Duodenal mucosa (tissue), 2 donors: ENCODE data around the gene AAK1.
"Not testable (repeated sequence)": the region's sequence is repeated elsewhere in the genome, so short reads cannot be mapped to it uniquely, and the experiment has no call there.

Experiments
- H3K27ac ChIP-seq: one replicate; pipeline ENCODE4 v1.7.0; 2013; ENCODE audit warnings: low read depth, low read length
- H3K27me3 ChIP-seq, 2 donors: one replicate each; pipeline ENCODE4 v1.7.0; 2013; ENCODE audit warnings: low read length in 2 of 2, control low read depth in 1 of 2; ENCODE audit not compliant: insufficient read depth in 2 of 2, control insufficient read depth in 1 of 2
- H3K36me3 ChIP-seq, 2 donors: one replicate each; pipeline ENCODE4 v1.7.0; 2013; ENCODE audit warnings: low read length in 2 of 2, control low read depth in 1 of 2; ENCODE audit not compliant: insufficient read depth in 2 of 2, control insufficient read depth in 1 of 2
- H3K4me1 ChIP-seq, 2 donors: one replicate each; pipeline ENCODE4 v1.7.0; 2013; ENCODE audit warnings: low read length in 2 of 2, control low read depth in 1 of 2; ENCODE audit not compliant: insufficient read depth in 2 of 2, control insufficient read depth in 1 of 2
- H3K4me3 ChIP-seq, 2 donors: one replicate each; pipeline ENCODE4 v1.7.0; 2013; ENCODE audit warnings: low read length in 2 of 2, low read depth in 1 of 2
- H3K9ac ChIP-seq, 2 donors: one replicate each; pipeline ENCODE4 v1.7.0; 2013; ENCODE audit warnings: low read length in 2 of 2, low read depth in 1 of 2
- H3K9me3 ChIP-seq, 2 donors: one replicate each; pipeline ENCODE4 v1.7.0; 2013; ENCODE audit warnings: low read length in 2 of 2, control low read depth in 1 of 2; ENCODE audit not compliant: control insufficient read depth in 1 of 2

AAK1 gene

DNA sequence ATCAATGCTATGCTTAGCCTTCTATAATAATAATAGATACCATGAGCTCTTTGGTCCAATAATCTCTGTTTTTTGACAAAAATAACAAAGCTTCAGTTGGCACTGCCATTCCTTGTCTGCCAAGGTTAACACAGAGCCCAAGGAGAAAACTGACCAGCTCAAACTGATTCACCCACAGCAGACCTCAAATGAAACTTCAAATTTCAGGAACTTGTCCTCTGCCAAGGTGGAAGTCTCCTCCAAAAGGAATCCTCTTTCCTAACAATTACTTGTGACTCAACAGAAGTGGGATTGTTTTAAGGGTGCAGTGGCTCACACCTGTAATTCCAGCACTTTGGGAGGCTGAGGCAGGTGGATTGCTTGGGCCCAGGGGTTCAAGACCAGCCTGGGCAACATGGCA lies 12.1 kb downstream of the AAK1 start:
- Histone ChIP-seq H3K4me1 (peaks cover 0 to 15% of the 10 kb centered on the region in 2 donors), H3K27ac (no peak overlapping the region)

DNA sequence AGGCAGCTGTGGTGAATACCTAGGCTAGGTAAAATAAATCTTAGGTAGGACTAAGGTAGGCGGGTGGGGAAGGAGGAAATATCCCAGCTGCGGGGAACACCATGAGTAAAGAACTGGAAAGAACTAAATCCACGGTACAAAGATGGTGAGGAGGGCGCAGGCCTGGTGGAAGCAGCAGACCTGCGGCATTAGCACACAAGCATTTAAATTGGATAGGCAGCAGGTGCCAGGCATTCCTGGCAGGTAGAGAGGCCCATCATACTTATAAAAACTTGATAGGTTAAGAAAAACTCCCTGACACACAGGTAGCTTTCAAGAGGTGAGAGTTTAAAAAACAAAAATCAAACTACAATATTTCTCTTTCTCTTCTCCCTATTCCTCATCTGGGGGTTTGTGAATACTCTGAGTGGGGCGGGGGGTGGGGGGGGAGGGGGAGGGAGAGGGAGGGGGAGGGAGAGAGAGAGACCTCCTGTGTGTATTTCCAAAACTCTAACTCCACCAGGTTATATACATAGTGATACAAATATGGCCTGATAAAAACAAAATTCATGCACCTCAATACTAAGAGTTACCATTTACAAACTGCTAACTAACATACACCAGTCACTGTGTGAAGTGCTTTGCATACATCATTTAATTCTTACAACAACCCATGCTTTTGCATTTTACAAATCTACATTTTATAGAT lies 13.5 kb downstream of the AAK1 start:
- no peaks in the 10 kb centered on the region for H3K9me3 ChIP-seq
- H3K27me3 ChIP-seq, result no peaks in the 10 kb centered on the region
- H3K36me3 ChIP-seq, result no peaks in the 10 kb centered on the region
- H3K9ac ChIP-seq, result no peak overlapping the region
- H3K4me1 ChIP-seq, result peaks cover 9 to 24% of the 10 kb centered on the region in 2 donors
- no peak overlapping the region for H3K4me3 ChIP-seq
- no peak overlapping the region for H3K27ac ChIP-seq

More for the DNA sequence above, 12.1 kb downstream of the AAK1 start:
- no peak overlapping the region for H3K9ac ChIP-seq
- no peaks in the 10 kb centered on the region for H3K36me3 ChIP-seq
- H3K9me3 ChIP-seq, result no peaks in the 10 kb centered on the region
- no peaks in the 10 kb centered on the region for H3K27me3 ChIP-seq
- H3K4me3 ChIP-seq, result no peak overlapping the region

DNA sequence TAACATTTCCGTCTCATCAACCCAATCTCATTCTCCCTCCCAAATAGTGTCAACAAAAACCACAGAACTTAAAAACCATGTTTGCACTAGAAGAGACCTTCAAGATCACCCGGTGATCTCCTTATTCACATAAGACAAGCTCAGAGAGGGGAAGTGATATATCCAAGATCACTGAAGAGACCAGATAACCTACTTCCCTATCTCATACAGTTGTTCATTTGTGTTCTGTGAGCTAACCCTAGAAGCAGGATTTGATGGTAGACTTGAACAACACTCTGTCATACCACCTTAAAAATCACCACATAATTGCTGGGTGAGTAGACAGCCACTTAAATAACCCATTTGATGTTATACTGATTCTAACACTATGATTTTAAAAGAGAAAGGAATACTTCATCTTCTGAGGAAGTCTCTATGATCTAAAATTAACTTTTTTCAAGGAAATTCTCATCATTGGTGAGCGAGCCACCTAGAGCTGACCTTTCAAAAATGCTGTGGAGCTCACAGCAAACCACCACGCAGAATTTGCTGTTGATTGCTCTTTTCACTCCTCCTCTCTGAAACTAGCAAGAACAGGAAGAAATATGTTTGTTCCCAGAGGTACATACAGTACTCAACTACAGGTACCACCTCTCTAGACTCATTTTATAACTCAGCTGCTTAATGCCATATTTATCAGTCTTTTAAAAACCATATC lies 15.1 kb downstream of the AAK1 start:
- Histone ChIP-seq H3K4me1 (peaks cover 16 to 39% of the 10 kb centered on the region in 2 donors), H3K36me3 (no peaks in the 10 kb centered on the region), H3K27me3 (no peaks in the 10 kb centered on the region), H3K4me3 (no peak overlapping the region), H3K9ac (no peak overlapping the region), H3K27ac (no peak overlapping the region), H3K9me3 (no peaks in the 10 kb centered on the region)

DNA sequence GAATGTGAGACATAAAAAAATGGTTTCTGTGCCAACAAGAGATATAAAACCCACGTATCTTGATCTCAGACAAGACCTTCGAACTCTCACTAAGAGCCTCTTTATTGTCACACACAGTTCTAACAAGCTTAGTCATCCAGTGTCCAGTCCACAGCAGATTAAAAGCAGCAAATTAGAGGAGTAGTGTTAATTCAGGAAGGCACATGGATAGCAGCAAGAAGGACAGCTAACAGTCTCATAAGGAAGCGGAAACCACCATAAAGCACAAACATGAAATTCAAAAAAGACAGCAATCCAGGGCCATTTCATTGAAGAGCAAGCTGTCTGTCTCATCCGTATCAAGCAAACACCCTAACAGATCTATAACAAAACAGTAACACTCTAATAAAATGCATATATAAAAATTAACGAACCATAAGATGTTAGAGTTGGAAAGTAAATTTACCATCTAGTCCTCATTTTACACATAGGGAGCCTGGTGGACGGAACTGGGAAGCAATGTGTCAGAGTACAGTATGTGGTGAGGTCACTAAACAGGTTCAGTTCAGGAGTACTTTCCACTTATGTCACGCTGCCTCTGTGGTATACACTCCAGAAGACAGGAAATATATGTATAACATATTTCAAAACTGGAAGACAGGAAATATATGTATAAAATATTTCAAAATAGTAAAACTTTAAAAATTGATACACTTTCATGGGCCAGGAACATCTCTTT lies 18.3 kb downstream of the AAK1 start:
- no peaks in the 10 kb centered on the region for H3K27me3 ChIP-seq
- no peak overlapping the region for H3K27ac ChIP-seq
- no peak overlapping the region for H3K4me3 ChIP-seq
- no peak overlapping the region for H3K9ac ChIP-seq
- peaks cover 16 to 39% of the 10 kb centered on the region in 2 donors for H3K4me1 ChIP-seq
- H3K9me3 ChIP-seq, result no peaks in the 10 kb centered on the region
- no peaks in the 10 kb centered on the region for H3K36me3 ChIP-seq

DNA sequence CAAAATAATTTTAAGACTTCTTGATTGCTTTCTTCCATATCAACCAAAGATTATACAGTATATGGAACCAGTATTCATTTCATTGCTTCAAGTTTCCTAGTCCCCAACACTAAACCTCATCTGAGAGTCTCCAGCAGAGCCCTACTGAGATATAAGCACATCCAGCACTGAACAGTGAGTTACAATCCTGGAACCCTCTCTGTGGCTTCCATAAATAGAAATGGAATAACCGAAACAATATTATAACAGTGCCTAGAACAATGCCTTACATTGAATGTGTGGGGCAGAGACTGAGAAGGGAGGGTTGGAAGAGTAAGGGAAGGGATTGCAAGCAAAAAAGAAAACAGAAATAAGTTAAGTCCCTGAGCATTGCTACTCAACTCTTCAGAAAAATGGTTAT lies 18.9 kb downstream of the AAK1 start:
- no peak overlapping the region for H3K27ac ChIP-seq
- H3K4me1 ChIP-seq, result peaks cover 19 to 39% of the 10 kb centered on the region in 2 donors
- H3K36me3 ChIP-seq, result no peaks in the 10 kb centered on the region
- H3K9ac ChIP-seq, result no peak overlapping the region
- no peaks in the 10 kb centered on the region for H3K9me3 ChIP-seq
- H3K27me3 ChIP-seq, result no peaks in the 10 kb centered on the region
- no peak overlapping the region for H3K4me3 ChIP-seq

DNA sequence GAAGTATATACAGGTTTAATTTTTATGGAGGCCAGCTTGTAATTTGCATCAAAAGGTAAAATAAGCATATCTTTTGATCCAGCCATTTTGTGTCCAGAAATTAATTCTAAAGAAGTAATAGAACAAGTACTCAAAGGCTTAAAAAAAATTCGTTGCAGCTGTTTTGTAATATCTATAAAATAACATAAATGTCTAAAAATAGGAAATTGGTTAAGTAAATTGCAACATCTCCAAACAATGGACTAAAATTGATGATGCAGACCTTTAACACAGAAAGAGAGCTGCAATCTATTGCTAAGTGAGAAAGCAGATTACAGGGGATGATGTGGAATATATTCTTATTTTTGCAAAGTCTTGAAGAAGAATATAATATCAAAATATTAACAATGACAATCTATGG lies 19.4 kb downstream of the AAK1 start:
- peaks cover 21 to 39% of the 10 kb centered on the region in 2 donors for H3K4me1 ChIP-seq
- no peaks in the 10 kb centered on the region for H3K36me3 ChIP-seq
- no peak overlapping the region for H3K27ac ChIP-seq
- no peak overlapping the region for H3K9ac ChIP-seq
- no peaks in the 10 kb centered on the region for H3K9me3 ChIP-seq
- no peaks in the 10 kb centered on the region for H3K27me3 ChIP-seq
- no peak overlapping the region for H3K4me3 ChIP-seq

DNA sequence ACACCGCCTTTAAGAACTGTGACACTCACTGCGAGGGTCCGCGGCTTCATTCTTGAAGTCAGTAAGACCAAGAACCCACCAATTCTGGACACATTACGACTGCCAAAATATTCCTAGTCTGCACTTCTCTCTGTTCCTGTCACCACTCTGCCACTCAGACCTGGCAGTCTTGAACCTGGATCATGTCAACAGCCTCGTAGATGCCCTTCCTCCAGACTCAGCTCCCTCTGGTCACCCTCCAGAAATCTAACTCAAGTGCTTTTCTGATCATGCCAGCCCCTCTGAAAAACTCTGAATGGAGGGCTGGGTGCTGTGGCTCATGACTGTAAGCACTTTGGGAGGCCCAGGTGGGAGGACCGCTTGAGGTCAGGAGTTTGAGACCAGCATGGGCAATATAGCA lies 20.3 kb downstream of the AAK1 start:
- no peak overlapping the region for H3K9ac ChIP-seq
- no peak overlapping the region for H3K4me3 ChIP-seq
- H3K4me1 ChIP-seq, result peaks cover 28 to 39% of the 10 kb centered on the region in 2 donors

DNA sequence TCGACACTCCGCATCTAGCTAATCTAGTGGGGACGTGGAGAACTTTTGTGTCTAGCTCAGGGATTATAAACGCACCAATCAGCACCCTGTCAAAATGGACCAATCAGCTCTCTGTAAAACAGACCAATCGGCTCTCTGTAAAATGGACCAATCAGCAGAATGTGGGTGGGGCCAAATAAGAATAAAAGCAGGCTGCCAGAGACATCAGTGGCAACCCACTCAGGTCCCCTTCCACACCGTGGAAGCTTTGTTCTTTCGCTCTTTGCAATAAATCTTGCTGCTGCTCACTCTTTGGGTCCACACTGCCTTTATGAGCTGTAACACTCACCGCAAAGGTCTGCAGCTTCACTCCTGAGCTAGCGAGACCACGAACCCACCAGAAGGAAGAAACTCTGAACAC lies 20.7 kb downstream of the AAK1 start:
- H3K4me1 ChIP-seq, result peaks cover 29 to 39% of the 10 kb centered on the region in 2 donors
- not testable (repeated sequence) for H3K4me3 ChIP-seq, H3K9ac ChIP-seq, H3K36me3 ChIP-seq, H3K27ac ChIP-seq, H3K27me3 ChIP-seq, H3K9me3 ChIP-seq

More for the DNA sequence above, 20.3 kb downstream of the AAK1 start:
- no peak overlapping the region for H3K27ac ChIP-seq
- H3K36me3 ChIP-seq, result no peaks in the 10 kb centered on the region
- no peaks in the 10 kb centered on the region for H3K27me3 ChIP-seq
- no peaks in the 10 kb centered on the region for H3K9me3 ChIP-seq

DNA sequence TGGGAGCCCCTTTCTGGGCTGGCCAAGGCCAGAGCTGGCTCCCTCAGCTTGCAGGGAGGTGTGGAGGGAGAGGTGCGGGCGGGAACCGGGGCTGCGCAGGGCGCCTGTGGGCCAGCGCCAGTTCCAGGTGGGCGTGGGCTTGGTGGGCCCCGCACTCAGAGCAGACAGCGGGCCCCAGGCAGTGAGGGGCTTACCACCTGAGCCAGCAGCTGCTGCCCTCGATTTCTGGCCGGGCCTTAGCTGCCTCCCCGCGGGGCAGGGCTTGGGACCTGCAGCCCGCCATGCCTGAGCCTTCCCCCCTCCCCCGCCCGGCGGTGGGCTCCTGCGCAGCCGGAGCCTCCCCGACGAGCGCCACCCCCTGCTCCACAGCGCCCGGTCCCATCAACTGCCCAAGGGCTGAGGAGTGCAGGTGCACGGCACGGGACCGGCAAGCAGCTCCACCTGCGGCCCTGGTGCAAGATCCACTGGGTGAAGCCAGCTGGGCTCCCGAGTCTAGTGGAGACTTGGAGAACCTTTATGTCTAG lies 21.5 kb downstream of the AAK1 start:
- H3K9me3 ChIP-seq, H3K4me3 ChIP-seq, H3K9ac ChIP-seq, H3K27ac ChIP-seq, H3K27me3 ChIP-seq, H3K36me3 ChIP-seq: not testable (repeated sequence)
- H3K4me1 ChIP-seq, result peaks cover 30 to 34% of the 10 kb centered on the region in 2 donors

DNA sequence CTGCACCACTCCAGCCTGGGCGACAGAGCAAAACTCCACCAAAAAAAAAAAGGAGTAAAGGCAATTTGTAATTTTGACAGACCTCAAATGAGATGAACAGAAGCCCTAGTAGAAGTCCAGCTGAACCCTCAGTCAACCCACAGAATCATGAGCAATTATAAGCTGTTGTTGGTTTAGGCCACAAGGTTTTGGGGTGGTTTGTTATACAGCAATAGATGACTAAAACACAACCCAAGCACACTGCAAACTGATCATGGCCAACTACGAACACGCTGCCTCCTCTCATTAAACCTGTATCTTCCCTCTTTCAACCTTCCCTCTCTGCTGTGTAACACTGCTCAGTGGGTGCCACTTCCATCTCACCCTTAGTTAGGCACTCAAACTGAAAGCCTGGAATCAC lies 22.1 kb downstream of the AAK1 start:
- Histone ChIP-seq H3K36me3 (no peaks in the 10 kb centered on the region), H3K9ac (no peak overlapping the region), H3K4me3 (no peak overlapping the region), H3K4me1 (peaks cover 34 to 36% of the 10 kb centered on the region in 2 donors), H3K9me3 (no peaks in the 10 kb centered on the region), H3K27me3 (no peaks in the 10 kb centered on the region), H3K27ac (no peak overlapping the region)
